Lower leg skin (tissue), 3 donors: ENCODE measurements around the gene PLAGL2.

Source experiments
- POLR2A ChIP-seq, 2 donors: fragments of 450-650 bp; IDR thresholded peaks; one replicate each; pipeline ENCODE4 v1.6.1; 2016 to 2017; ENCODE audit warnings: antibody characterized with exemption in 2 of 2, mild to moderate bottlenecking in 1 of 2, moderate library complexity in 1 of 2
- TF ChIP-seq, protein P1 (sequence below), 3 donors: fragments of 450-650 bp; IDR thresholded peaks; one replicate each; pipeline ENCODE4 v1.5.1; 2016; ENCODE audit warnings: antibody characterized with exemption in 3 of 3, mild to moderate bottlenecking in 3 of 3, moderate library complexity in 2 of 3

- TF ChIP-seq, protein P1, sequence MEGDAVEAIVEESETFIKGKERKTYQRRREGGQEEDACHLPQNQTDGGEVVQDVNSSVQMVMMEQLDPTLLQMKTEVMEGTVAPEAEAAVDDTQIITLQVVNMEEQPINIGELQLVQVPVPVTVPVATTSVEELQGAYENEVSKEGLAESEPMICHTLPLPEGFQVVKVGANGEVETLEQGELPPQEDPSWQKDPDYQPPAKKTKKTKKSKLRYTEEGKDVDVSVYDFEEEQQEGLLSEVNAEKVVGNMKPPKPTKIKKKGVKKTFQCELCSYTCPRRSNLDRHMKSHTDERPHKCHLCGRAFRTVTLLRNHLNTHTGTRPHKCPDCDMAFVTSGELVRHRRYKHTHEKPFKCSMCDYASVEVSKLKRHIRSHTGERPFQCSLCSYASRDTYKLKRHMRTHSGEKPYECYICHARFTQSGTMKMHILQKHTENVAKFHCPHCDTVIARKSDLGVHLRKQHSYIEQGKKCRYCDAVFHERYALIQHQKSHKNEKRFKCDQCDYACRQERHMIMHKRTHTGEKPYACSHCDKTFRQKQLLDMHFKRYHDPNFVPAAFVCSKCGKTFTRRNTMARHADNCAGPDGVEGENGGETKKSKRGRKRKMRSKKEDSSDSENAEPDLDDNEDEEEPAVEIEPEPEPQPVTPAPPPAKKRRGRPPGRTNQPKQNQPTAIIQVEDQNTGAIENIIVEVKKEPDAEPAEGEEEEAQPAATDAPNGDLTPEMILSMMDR (IDR thresholded peaks at IDR 0.05), result no peak
- TF ChIP-seq POLR2A (IDR thresholded peaks at IDR 0.05), result no peak
Measured at GRCh38 chr20:32233286-32233685, 25.7 kb upstream of the PLAGL2 start.
